Upper lobe of left lung (tissue), 6 donors: ENCODE data around the gene MCM3AP. TPM values are rescaled to one million over a fixed set of nuclear protein-coding genes. Genes with fewer than 3 reads are reported as not detected.

ENCODE experiments used
- ATAC-seq, 2 donors: fragments of 200-7000 bp; cut with Tn5 transposase; one replicate each; pipeline ENCODE4 v1.9.1; 2022; ENCODE audit warnings: mild to moderate bottlenecking in 2 of 2, moderate library complexity in 2 of 2; ENCODE audit not compliant: low FRiP score in 2 of 2
- DNase-seq, 2 donors: peaks; one replicate each; pipeline ENCODE4 v3.0.0-alpha.2; 2019 to 2020
- H3K27ac ChIP-seq, 4 donors: fragments of 200-600 bp; sonication (generic); one replicate each; pipeline ENCODE4 v1.5.1; 2016 to 2019
- H3K27me3 ChIP-seq, 4 donors: fragments of 200-600 bp; sonication (generic); one replicate each; pipeline ENCODE4 v1.5.1; 2017 to 2019
- H3K36me3 ChIP-seq, 4 donors: fragments of 200-600 bp; sonication (generic); one replicate each; pipeline ENCODE4 v1.5.1; 2016 to 2019
- H3K4me1 ChIP-seq, 4 donors: fragments of 200-600 bp; sonication (generic); one replicate each; pipeline ENCODE4 v1.5.1; 2018 to 2019
- H3K4me3 ChIP-seq, 4 donors: fragments of 200-600 bp; sonication (generic); one replicate each; pipeline ENCODE4 v1.5.1; 2017 to 2019; ENCODE audit warnings: mild to moderate bottlenecking in 2 of 4, moderate library complexity in 1 of 4
- H3K9me3 ChIP-seq, 4 donors: fragments of 200-600 bp; sonication (generic); one replicate each; pipeline ENCODE4 v1.5.1; 2018 to 2019
- CTCF ChIP-seq, 6 experiments: fragments of 450-650 bp in 4 of 6; fragments of 200-600 bp in 2 of 6; sonication (generic) in 2 of 6; IDR thresholded peaks; one replicate each; pipeline ENCODE4 v1.5.1; 2016 to 2019; ENCODE audit warnings: antibody characterized with exemption in 6 of 6
- EP300 ChIP-seq, 4 donors: sonication (generic); formaldehyde crosslinking; IDR thresholded peaks; one replicate each; pipeline ENCODE4 v1.5.1; 2017; ENCODE audit warnings: antibody characterized with exemption in 4 of 4, control low read depth in 2 of 4
- POLR2A ChIP-seq, 4 donors: fragments of 450-650 bp; IDR thresholded peaks; one replicate each; pipeline ENCODE4 v1.5.1; 2016 to 2017; ENCODE audit warnings: antibody characterized with exemption in 4 of 4, mild to moderate bottlenecking in 2 of 4
- POLR2AphosphoS5 ChIP-seq, 2 donors: sonication (generic); formaldehyde crosslinking; IDR thresholded peaks; one replicate each; pipeline ENCODE4 v1.5.1; 2017; ENCODE audit warnings: antibody characterized with exemption in 2 of 2
- WGBS, 2 donors: methylation state at CpG; one replicate each; pipeline ENCODE4 v1.1.5; 2017 to 2018; 5-methylcytosine and 5-hydroxymethylcytosine counted together
- total RNA-seq, 6 donors: library from RNA; depleted of rRNA in 4 of 6; stranded (reverse); fragments of >200 nt in 4 of 6; gene quantifications; one replicate each; pipeline versions ENCODE4 v1.1.0 to v1.2.1, GENCODE V29; 2016 to 2021
- donor health status: DM: no; HTN: no; CAD: no; lungs with moderate emphysema.
- donor health status: DM: no; HTN: yes; CAD: no; lungs with severe emphysema.

The MCM3AP gene
- total RNA-seq, 6 donors from 2014 or later = 93.3 to 226 (median 98.4) TPM

- H3K9me3 ChIP-seq = no peaks in the 10 kb centered on the region
- no peak for ATAC-seq
- H3K4me1 ChIP-seq = peaks cover 49 to 56% (median 53%) of the 10 kb centered on the region in 4 donors
- TF ChIP-seq POLR2AphosphoS5 (IDR thresholded peaks at IDR 0.05) = no peak
- no peak for TF ChIP-seq EP300 (IDR thresholded peaks at IDR 0.05)
- TF ChIP-seq CTCF (IDR thresholded peaks at IDR 0.05) = no peak
- no peak for TF ChIP-seq POLR2A (IDR thresholded peaks at IDR 0.05)
- 94 to 100% methylated on average over 1 of the region's 1 CpG for WGBS, 2 donors
- H3K27ac ChIP-seq = peak overlapping the region in 2 of 4 donors; percentile 17 to 96
- DNase-seq = no peak
- H3K27me3 ChIP-seq = no peaks in the 10 kb centered on the region
- peak overlapping the region in 2 of 4 donors; percentile 74 to 99 for H3K4me3 ChIP-seq
- peaks cover 5 to 30% (median 13%) of the 10 kb centered on the region in 4 donors for H3K36me3 ChIP-seq
These were observed 678 bp downstream of the MCM3AP start for GRCh38 chr21:46284733-46285132.

GRCh38 chr21:46284077-46284644, 1.2 kb downstream of the MCM3AP start:
- TF ChIP-seq POLR2A (IDR thresholded peaks at IDR 0.05) (no peak), POLR2AphosphoS5 (IDR thresholded peaks at IDR 0.05) (no peak), CTCF (IDR thresholded peaks at IDR 0.05) (no peak), EP300 (IDR thresholded peaks at IDR 0.05) (no peak)
- Histone ChIP-seq H3K27me3 (no peaks in the 10 kb centered on the region), H3K4me1 (peaks cover 49 to 56% (median 53%) of the 10 kb centered on the region in 4 donors), H3K27ac (peak overlapping the region in 1 of 4 donors; percentile 0), H3K4me3 (peak overlapping the region in 2 of 4 donors; percentile 1 to 10), H3K9me3 (no peaks in the 10 kb centered on the region), H3K36me3 (peaks cover 9 to 35% (median 19%) of the 10 kb centered on the region in 4 donors)
- 54 to 74% methylated on average over 15 of the region's 15 CpGs for WGBS, 2 donors
- DNase-seq (no peak), ATAC-seq (no peak)

- no peak overlapping the region for H3K27ac ChIP-seq
- H3K9me3 ChIP-seq = no peaks in the 10 kb centered on the region
- WGBS, 2 donors = 97% methylated on average over 11 of the region's 11 CpGs
- TF ChIP-seq EP300 (IDR thresholded peaks at IDR 0.05) (no peak), POLR2A (IDR thresholded peaks at IDR 0.05) (no peak), CTCF (IDR thresholded peaks at IDR 0.05) (no peak), POLR2AphosphoS5 (IDR thresholded peaks at IDR 0.05) (no peak)
- no peaks in the 10 kb centered on the region for H3K27me3 ChIP-seq
- no peak for DNase-seq
- ATAC-seq = peak in 1 of 2 donors; percentile 20
- peaks cover 60 to 100% (median 93%) of the 10 kb centered on the region in 4 donors for H3K36me3 ChIP-seq
- no peaks in the 10 kb centered on the region for H3K4me1 ChIP-seq
- no peak overlapping the region for H3K4me3 ChIP-seq
These were observed 10.5 kb downstream of the MCM3AP start for GRCh38 chr21:46274797-46275390.

GRCh38 chr21:46273341-46273740, 12.1 kb downstream of the MCM3AP start:
- H3K9me3 ChIP-seq = no peaks in the 10 kb centered on the region
- no peaks in the 10 kb centered on the region for H3K27me3 ChIP-seq
- H3K27ac ChIP-seq = no peak overlapping the region
- no peaks in the 10 kb centered on the region for H3K4me1 ChIP-seq
- no peak for ATAC-seq
- no peak for DNase-seq
- H3K36me3 ChIP-seq = peaks cover 57 to 100% (median 93%) of the 10 kb centered on the region in 4 donors
- WGBS, 2 donors = 96% methylated on average over 14 of the region's 14 CpGs
- H3K4me3 ChIP-seq = no peak overlapping the region
- TF ChIP-seq POLR2A (IDR thresholded peaks at IDR 0.05) = no peak
- TF ChIP-seq CTCF (IDR thresholded peaks at IDR 0.05) = no peak
- no peak for TF ChIP-seq POLR2AphosphoS5 (IDR thresholded peaks at IDR 0.05)
- no peak for TF ChIP-seq EP300 (IDR thresholded peaks at IDR 0.05)
